K562 (cell line): ENCODE data around the gene CAMSAP3. TPM values are rescaled to one million over a fixed set of nuclear protein-coding genes. Genes with fewer than 3 reads are reported as not detected.

Experiments
- CBX8 ChIP-seq: fragments of 200-600 bp; sonication (generic); IDR thresholded peaks from 2 replicates; pipeline ENCODE4 v1.6.1; 2012; ENCODE audit warnings: borderline replicate concordance, mixed run types, low read depth, mild to moderate bottlenecking, moderate library complexity, mixed read lengths, low read length, control low read depth, inconsistent platforms; ENCODE audit not compliant: poor library complexity, severe bottlenecking; ENCODE audit errors: extremely low read depth
- JUND ChIP-seq, 2 experiments: IDR thresholded peaks; 2 replicates in 1 of 2; 3 replicates in 1 of 2; pipeline ENCODE4 v1.6.1; 2011; ENCODE audit warnings: borderline replicate concordance in 2 of 2, low read depth in 2 of 2, low read length in 2 of 2, improper control_type of control experiment in 1 of 2, missing biosample characterization in 1 of 2, missing genetic modification characterization in 1 of 2, missing genetic modification reagents in 1 of 2
- TGIF2 ChIP-seq: sonication (generic); formaldehyde crosslinking; IDR thresholded peaks from 2 replicates; pipeline ENCODE4 v1.8.1; 2022; ENCODE audit warnings: mild to moderate bottlenecking, missing genetic modification reagents, moderate library complexity
- polyA plus RNA-seq, 8 experiments: library from polyadenylated mRNA; depleted of rRNA in 4 of 8; stranded (reverse) in 5 of 8; unstranded in 3 of 8; fragments of >200 nt; fragmentation: Nextera tagmentation in 2 of 8; fragmentation: Illumina TruSeq in 1 of 8; extraction: Ambion mirVana in 2 of 8; extraction: Trizol in 1 of 8; gene quantifications; 2 replicates each; pipeline versions ENCODE4 v1.2.1 to v1.2.3, GENCODE V29; 2011 to 2014; ENCODE audit warnings: inconsistent platforms in 1 of 8, missing spikeins in 1 of 8
- total RNA-seq, 7 experiments: library from RNA; depleted of rRNA in 6 of 7; stranded (reverse); fragments of >200 nt in 6 of 7; fragmentation: Illumina TruSeq in 2 of 7; extraction: Trizol in 2 of 7; gene quantifications; 2 replicates each; pipeline versions ENCODE4 v1.2.1 to v1.2.3, GENCODE V29; 2011 to 2021; ENCODE audit warnings: low replicate concordance in 1 of 7
- TF ChIP-seq, protein P1 (sequence below), 2 experiments: IDR thresholded peaks in 1 of 2; conservative IDR thresholded peaks in 1 of 2; 2 replicates each; pipeline ENCODE4 v1.6.1; 2016; ENCODE audit warnings: low read depth in 2 of 2, mild to moderate bottlenecking in 1 of 2, missing compliant biosample characterization in 1 of 2, missing genetic modification characterization in 1 of 2, moderate library complexity in 1 of 2
- TF ChIP-seq, protein P2 (sequence below): fragments of 450-650 bp; IDR thresholded peaks from 2 replicates; pipeline ENCODE4 v1.6.1; 2017; ENCODE audit warnings: antibody characterized with exemption
- TF ChIP-seq, protein P3 (sequence below): fragments of 250-450 bp; sonication (Bioruptor Pico); IDR thresholded peaks from 2 replicates; pipeline ENCODE4 v1.4.0; 2020; ENCODE audit warnings: mild to moderate bottlenecking, moderate library complexity
- TF ChIP-seq, protein P4 (sequence below), 3 experiments: IDR thresholded peaks in 2 of 3; conservative IDR thresholded peaks in 1 of 3; 2 replicates each; pipeline ENCODE4 v1.5.1; 2011 to 2012; ENCODE audit warnings: low read length in 3 of 3, mild to moderate bottlenecking in 3 of 3, control low read depth in 2 of 3, improper control_type of control experiment in 1 of 3, inconsistent platforms in 1 of 3, low read depth in 1 of 3, mixed read lengths in 1 of 3, moderate library complexity in 1 of 3; ENCODE audit not compliant: insufficient read depth in 2 of 3
- TF ChIP-seq, protein P5 (sequence below): fragments of 450-650 bp; IDR thresholded peaks from 2 replicates; pipeline ENCODE4 v1.6.1; 2017; ENCODE audit warnings: antibody characterized with exemption, mild to moderate bottlenecking
- TF ChIP-seq, protein P6 (sequence below): sonication (generic); formaldehyde crosslinking; IDR thresholded peaks from 2 replicates; pipeline ENCODE4 v1.8.0; 2022; ENCODE audit warnings: missing genetic modification reagents, mild to moderate bottlenecking, moderate library complexity, borderline replicate concordance

The CAMSAP3 gene
- total and polyA plus RNA-seq, 9 of the 15 experiments (the other 6 are each of a cell fraction or from before 2014, with no cell fraction given), result 0.01 to 0.89 (median 0.22) TPM; not detected in 1

DNA sequence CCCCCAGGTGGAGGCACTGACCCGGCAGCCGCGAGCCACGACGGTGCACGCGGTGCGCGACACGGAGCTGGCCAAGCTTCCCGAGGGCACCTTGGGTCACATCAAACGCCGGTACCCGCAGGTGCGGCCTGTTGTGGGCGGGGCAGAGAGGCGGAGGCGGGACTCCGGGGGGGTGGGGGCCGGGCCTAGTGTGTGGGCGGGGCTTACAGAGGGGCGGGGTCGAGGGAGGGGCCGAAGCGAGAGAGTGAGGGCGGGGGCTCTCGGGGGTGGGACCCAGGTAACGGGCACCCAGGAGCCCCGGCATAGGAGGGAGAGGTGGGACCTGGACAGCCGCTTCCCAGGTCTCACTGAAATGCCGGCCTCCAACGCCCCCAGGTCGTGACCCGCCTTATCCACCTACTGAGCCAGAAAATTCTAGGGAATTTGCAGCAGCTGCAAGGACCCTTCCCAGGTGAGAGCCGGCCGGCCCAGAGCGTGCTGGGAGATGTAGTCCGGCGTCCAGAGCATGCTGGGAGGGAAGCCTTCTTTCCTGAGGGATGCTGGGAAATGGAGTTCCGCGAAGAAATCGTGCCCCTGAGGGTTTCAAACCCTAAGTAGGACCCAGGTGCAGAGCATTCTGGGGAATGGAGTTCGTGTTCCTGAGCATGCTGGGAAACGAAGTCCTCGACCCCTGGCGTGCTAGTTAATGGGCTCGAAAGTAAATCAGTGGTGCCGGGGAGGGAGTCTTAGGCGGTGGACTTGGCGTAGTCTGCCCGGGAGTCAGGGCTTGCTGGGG lies 44.5 kb upstream of the CAMSAP3 start (continued):
- TF ChIP-seq, protein P1, sequence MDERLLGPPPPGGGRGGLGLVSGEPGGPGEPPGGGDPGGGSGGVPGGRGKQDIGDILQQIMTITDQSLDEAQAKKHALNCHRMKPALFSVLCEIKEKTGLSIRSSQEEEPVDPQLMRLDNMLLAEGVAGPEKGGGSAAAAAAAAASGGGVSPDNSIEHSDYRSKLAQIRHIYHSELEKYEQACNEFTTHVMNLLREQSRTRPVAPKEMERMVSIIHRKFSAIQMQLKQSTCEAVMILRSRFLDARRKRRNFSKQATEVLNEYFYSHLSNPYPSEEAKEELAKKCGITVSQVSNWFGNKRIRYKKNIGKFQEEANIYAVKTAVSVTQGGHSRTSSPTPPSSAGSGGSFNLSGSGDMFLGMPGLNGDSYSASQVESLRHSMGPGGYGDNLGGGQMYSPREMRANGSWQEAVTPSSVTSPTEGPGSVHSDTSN (CRISPR knock-in tag; IDR thresholded peaks at IDR 0.05; ENCODE audit: low read depth), result no peak
- TF ChIP-seq, protein P1 (tag; conservative IDR thresholded peaks at IDR 0.05; ENCODE audit: low read depth), result no peak
- TF ChIP-seq CBX8, result no peak
- TF ChIP-seq, protein P2, sequence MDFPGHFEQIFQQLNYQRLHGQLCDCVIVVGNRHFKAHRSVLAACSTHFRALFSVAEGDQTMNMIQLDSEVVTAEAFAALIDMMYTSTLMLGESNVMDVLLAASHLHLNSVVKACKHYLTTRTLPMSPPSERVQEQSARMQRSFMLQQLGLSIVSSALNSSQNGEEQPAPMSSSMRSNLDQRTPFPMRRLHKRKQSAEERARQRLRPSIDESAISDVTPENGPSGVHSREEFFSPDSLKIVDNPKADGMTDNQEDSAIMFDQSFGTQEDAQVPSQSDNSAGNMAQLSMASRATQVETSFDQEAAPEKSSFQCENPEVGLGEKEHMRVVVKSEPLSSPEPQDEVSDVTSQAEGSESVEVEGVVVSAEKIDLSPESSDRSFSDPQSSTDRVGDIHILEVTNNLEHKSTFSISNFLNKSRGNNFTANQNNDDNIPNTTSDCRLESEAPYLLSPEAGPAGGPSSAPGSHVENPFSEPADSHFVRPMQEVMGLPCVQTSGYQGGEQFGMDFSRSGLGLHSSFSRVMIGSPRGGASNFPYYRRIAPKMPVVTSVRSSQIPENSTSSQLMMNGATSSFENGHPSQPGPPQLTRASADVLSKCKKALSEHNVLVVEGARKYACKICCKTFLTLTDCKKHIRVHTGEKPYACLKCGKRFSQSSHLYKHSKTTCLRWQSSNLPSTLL, result no peak
- TF ChIP-seq, protein P3, sequence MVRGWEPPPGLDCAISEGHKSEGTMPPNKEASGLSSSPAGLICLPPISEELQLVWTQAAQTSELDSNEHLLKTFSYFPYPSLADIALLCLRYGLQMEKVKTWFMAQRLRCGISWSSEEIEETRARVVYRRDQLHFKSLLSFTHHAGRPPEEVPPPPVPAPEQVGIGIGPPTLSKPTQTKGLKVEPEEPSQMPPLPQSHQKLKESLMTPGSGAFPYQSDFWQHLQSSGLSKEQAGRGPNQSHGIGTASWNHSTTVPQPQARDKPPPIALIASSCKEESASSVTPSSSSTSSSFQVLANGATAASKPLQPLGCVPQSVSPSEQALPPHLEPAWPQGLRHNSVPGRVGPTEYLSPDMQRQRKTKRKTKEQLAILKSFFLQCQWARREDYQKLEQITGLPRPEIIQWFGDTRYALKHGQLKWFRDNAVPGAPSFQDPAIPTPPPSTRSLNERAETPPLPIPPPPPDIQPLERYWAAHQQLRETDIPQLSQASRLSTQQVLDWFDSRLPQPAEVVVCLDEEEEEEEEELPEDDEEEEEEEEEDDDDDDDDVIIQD (CRISPR knock-in tag), result no peak
- peak; percentile 24; the same call in 1 of the 2 replicates for TF ChIP-seq JUND (IDR thresholded peaks at IDR 0.05; ENCODE audit: borderline replicate concordance, low read depth, low read length)
- TF ChIP-seq JUND (tag; IDR thresholded peaks at IDR 0.05; ENCODE audit: borderline replicate concordance, low read depth, low read length), result no peak; the same call in 2 of the 3 replicates
- no peak for TF ChIP-seq TGIF2 (CRISPR knock-in tag)
- TF ChIP-seq, protein P4, sequence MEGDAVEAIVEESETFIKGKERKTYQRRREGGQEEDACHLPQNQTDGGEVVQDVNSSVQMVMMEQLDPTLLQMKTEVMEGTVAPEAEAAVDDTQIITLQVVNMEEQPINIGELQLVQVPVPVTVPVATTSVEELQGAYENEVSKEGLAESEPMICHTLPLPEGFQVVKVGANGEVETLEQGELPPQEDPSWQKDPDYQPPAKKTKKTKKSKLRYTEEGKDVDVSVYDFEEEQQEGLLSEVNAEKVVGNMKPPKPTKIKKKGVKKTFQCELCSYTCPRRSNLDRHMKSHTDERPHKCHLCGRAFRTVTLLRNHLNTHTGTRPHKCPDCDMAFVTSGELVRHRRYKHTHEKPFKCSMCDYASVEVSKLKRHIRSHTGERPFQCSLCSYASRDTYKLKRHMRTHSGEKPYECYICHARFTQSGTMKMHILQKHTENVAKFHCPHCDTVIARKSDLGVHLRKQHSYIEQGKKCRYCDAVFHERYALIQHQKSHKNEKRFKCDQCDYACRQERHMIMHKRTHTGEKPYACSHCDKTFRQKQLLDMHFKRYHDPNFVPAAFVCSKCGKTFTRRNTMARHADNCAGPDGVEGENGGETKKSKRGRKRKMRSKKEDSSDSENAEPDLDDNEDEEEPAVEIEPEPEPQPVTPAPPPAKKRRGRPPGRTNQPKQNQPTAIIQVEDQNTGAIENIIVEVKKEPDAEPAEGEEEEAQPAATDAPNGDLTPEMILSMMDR (IDR thresholded peaks at IDR 0.05 in 2 of 3, conservative IDR thresholded peaks at IDR 0.05 in 1 of 3; ENCODE audit: insufficient read depth in 2 of 3, low read depth in 1 of 3, low read length in 3 of 3), result peak in 1 of 3 experiments; percentile 2; a peak in 1 of 6 replicates
- TF ChIP-seq, protein P5, sequence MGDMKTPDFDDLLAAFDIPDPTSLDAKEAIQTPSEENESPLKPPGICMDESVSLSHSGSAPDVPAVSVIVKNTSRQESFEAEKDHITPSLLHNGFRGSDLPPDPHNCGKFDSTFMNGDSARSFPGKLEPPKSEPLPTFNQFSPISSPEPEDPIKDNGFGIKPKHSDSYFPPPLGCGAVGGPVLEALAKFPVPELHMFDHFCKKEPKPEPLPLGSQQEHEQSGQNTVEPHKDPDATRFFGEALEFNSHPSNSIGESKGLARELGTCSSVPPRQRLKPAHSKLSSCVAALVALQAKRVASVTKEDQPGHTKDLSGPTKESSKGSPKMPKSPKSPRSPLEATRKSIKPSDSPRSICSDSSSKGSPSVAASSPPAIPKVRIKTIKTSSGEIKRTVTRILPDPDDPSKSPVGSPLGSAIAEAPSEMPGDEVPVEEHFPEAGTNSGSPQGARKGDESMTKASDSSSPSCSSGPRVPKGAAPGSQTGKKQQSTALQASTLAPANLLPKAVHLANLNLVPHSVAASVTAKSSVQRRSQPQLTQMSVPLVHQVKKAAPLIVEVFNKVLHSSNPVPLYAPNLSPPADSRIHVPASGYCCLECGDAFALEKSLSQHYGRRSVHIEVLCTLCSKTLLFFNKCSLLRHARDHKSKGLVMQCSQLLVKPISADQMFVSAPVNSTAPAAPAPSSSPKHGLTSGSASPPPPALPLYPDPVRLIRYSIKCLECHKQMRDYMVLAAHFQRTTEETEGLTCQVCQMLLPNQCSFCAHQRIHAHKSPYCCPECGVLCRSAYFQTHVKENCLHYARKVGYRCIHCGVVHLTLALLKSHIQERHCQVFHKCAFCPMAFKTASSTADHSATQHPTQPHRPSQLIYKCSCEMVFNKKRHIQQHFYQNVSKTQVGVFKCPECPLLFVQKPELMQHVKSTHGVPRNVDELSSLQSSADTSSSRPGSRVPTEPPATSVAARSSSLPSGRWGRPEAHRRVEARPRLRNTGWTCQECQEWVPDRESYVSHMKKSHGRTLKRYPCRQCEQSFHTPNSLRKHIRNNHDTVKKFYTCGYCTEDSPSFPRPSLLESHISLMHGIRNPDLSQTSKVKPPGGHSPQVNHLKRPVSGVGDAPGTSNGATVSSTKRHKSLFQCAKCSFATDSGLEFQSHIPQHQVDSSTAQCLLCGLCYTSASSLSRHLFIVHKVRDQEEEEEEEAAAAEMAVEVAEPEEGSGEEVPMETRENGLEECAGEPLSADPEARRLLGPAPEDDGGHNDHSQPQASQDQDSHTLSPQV, result peak; percentile 88
- TF ChIP-seq, protein P6, sequence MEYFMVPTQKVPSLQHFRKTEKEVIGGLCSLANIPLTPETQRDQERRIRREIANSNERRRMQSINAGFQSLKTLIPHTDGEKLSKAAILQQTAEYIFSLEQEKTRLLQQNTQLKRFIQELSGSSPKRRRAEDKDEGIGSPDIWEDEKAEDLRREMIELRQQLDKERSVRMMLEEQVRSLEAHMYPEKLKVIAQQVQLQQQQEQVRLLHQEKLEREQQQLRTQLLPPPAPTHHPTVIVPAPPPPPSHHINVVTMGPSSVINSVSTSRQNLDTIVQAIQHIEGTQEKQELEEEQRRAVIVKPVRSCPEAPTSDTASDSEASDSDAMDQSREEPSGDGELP (CRISPR knock-in tag), result peak; percentile 57; the same call in 1 of the 2 replicates
